RKO (cell line): ENCODE data around the gene EHF.

Experiments used
- DNase-seq: peaks from one replicate; pipeline ENCODE4 v3.0.0-alpha.2; 2016; ENCODE audit warnings: low spot score

EHF gene

GRCh38 chr11:34625576-34625975, 4.7 kb downstream of the EHF start:
- DNase-seq, result no peak

DNA sequence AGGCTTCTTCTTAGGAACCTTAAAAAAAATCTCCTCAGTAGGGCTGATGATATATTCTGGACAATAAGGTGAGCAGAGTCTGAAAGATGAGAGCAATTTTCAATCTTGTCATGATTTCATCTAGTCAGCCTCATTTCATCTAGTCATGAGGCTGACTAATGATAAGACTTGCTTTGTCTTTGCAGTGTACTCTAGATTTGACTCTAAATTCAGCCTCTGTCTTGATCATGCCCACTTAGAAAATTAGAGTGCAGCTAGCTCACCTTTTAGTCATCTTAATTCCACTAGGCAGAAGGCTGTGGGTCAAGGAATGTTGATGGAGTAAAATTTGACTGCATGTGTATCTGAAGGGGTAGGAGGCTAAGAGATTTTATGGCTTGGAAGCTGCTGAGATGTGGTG, 5.5 kb downstream of the EHF start:
- no peak for DNase-seq

- no peak for DNase-seq
These were observed 6.3 kb downstream of the EHF start for GRCh38 chr11:34627197-34627596.

DNA sequence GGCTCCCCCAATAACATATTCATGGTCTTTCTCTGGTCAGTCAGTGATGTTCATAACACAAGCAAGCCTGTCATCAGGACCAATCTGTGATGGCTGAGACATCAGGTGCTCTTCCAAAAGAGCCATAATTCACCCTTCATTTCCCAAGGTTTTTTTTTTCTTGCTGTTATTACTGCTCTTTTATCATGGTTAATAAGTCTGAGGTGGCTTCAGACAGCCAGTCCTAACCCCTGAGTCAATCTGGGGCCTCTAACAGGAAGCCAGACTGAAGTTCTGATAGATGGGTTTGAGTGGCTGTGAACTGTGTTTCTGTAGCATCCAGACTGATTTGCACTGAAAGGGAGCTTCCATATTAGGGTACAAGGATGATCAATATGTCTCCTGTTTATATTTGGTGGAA, 8.8 kb downstream of the EHF start:
- no peak for DNase-seq

GRCh38 chr11:34630544-34630943, 9.7 kb downstream of the EHF start:
- DNase-seq, result no peak

DNA sequence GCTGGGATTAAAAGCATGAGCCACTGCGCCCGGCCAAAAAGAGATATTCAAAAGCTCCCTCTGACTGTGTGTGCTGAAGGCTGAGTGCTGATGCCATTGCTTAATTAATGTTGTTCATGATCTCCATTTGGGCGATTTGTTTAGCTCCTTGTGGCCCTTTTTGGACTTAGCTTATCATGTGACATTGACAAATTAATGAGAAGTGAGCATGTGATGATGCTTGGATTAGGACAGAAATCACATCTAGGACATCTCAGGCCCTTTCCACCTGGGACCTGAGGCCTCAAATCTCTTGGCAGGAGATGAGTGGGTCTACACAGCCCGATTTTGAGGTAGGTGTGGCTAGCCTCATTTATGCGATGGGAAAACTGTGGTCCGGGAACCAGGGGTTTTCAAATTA, 10.4 kb downstream of the EHF start:
- DNase-seq, result no peak

DNA sequence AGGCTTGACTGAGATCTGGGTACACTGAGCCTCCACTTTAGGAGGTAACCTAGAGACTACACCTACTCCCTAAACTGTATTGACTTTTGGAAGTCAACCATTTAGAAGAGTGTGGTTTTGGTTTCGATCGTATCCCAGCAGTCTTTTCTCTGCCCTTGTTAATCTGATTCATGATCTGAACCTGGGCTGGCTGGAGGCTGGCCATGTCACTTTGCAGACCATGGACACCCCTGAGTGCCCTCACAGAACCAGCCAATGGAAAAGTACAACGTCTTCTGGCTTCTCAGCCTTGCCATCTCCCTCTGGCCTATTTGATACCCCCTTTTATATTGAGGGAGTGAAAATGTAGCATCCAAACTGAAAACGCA, 10.8 kb downstream of the EHF start:
- DNase-seq, result no peak

- DNase-seq, result no peak
These were observed 11.4 kb downstream of the EHF start for GRCh38 chr11:34632105-34632791.

DNA sequence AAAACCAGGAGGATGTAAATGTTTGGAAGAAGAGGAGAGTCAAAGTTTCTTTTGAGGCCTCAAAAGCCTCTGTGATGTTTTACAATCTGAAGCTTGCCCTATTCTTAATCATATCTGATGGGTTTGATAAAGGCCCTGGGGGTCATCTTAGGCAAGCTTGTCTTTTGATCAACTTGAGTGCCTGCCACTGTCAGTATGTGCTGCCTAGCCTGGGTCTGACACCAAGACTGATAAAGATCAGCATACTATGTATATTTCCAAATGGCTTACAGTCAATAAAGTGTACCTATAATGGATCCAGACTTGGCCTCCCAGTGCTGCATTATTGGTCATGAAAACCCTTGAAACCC, 12.7 kb downstream of the EHF start:
- DNase-seq, result no peak

DNA sequence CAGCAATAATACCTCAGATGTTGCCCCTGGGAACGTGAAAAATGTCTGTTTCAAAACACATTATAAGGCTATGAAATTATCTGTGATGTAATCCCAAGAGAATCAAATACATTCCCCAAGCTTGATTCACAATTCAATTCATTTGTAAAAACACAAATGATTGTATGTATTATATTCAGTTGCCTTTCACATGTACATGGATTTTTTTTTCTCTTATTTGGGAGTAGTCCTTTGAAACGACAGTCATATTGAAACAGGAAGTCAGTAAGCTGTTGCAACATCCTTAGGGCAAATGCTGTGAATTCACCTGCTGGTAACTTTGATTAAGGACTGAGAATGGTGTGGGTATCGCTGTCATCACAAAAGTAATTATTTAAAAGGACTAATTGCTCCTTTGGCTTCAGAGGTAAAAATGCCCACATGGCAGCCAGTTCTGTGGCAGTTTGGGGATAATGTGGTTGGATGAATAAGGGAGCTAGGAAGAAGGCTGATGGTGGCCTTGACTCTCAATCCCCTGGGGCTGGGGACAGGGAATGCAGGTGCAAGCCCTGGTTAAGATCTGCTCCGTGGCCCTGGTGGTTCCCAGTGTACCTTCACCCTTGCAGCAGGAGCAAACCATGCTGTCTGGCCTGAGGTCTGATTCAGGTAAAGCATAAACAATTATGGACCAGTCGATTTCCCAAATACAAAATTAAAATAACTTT, 13.2 kb downstream of the EHF start:
- no peak for DNase-seq

GRCh38 chr11:34634694-34635062, 13.8 kb downstream of the EHF start:
- DNase-seq, result no peak

DNA sequence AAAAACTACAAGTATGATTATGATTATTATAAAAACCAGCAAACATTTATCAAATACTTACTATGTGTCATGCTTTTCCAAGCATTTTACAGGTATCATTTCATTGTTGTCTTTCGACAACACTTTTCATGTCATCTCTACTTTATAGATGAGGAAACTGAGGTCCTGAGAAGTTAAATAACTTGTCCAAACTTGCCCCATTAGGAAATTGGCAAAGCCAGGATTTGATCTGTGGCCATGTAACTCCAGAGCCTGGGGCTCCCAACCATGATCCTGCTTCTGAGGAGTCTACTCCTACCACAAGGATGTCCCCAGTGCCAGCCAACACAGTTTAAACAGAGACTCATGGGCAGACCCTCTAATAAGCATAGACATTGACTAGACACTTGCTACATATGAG, 15.2 kb downstream of the EHF start:
- DNase-seq, result no peak

DNA sequence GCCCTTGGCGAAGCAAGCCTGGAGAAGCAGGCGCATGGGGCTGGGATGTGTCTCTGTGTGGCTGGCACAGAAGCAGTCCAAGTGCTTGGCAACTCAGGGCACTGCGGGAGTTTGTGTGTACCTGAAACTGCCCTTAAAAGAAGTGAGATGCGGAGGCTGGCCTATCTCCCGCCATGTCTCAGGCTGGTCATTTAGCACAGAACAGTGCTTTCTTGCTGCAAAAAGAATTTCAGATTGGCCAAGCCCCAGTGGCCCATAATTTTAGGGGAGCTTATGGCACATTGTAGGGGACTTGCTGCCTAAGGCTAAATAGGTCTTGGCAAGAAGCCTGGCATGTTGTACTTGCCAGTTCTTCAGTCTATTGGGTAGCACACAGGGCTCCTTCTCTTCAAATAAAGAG, 16.4 kb downstream of the EHF start:
- DNase-seq, result no peak

DNA sequence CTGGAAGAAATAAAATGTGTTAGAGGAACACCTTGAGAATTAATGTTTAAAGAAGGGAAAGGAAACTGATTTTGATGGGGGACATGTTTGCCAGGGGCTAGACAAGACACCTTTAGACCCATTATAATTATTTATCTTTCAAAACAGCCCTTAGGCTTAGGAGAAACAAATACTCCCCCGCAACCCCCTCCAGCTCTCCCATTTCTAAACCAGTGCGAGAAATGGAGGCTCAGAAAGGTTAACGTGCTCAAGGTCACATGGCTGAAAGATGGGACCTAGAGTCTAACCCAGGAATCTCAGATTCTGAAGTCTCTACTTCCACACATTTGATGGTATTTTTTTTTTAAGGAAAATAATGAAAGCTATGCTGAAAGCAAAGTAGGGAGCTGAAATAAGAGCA, 18.0 kb downstream of the EHF start:
- no peak for DNase-seq

GRCh38 chr11:34639545-34639944, 18.7 kb downstream of the EHF start:
- DNase-seq, result no peak

- no peak for DNase-seq
These were observed 19.4 kb downstream of the EHF start for GRCh38 chr11:34640050-34640923.

- no peak for DNase-seq
These were observed 20.0 kb downstream of the EHF start for GRCh38 chr11:34640924-34641275.

DNA sequence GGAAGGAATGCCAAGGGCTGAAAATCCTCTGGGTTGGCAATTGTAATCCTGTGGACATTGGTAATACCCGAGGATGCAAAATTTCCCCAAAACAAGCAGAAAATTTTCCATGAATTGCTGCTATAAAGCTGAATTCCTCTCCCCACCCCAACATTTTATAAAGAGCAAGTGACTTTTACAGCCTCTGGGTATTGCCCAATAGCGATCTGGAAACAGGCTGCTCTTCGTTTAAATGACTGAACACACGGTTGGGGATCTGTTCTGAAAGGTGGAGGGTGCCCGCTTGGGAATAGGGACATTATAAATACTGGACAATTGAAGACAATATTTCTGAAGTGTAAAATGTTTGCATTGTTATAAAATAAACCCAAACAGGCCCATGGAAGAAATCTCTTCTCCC, 20.6 kb downstream of the EHF start:
- DNase-seq, result no peak

GRCh38 chr11:34642001-34642554, 21.2 kb downstream of the EHF start:
- DNase-seq, result no peak

GRCh38 chr11:34642873-34643272, 22.0 kb downstream of the EHF start:
- DNase-seq, result no peak

GRCh38 chr11:34643311-34643710, 22.4 kb downstream of the EHF start:
- no peak for DNase-seq

- no peak for DNase-seq
These were observed 23.0 kb downstream of the EHF start for GRCh38 chr11:34643846-34644245.
